HG03575 (cell line): Measurements from ENCODE around the gene SCUBE2.

Experiments used
- ATAC-seq: cut with Tn5 transposase; IDR thresholded peaks from one replicate; pipeline ENCODE4 v1.9.1; 2021; ENCODE audit not compliant: unreplicated experiment, insufficient number of reproducible peaks, low FRiP score; ENCODE audit errors: extremely low read depth

SCUBE2 gene

GRCh38 chr11:9057888-9058287, 33.5 kb downstream of the SCUBE2 start:
- no peak for ATAC-seq

DNA sequence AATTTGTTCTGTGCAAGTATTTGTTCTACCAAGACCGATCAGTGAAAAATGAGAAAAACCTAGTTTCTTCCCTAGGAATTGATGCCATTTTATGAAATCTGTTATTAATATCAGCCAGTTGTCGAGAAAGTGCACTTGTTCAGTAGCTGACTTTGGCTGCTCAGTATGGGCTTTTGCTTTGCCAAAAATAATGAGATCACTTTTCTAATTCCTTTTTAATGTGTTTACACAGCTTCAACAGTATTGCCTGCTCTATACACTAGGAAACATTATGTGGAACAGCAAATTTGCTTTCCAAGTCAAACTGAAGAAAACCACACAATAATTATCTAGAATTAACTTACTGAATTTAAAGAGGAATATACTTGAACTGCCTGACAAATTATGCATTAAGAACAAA, 34.4 kb downstream of the SCUBE2 start:
- no peak for ATAC-seq

DNA sequence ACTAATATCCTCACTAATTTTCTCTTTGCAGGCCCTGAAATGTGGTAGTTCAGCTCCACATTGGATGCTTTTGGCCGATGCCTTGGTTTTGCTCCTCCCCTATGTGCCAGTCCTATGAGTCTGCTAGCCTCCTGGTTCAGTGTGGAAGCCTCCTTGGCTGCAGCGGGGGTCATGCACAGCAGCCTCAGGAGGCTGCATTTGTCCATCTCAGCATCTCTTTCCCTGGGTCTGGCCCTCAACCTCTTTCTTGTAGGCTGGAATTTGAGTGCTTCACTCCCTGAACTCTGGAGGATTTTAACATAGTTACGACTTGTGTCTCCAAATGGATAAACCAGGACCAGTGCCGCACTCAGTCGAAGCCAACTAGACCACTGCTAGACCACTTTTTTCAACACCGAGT, 34.9 kb downstream of the SCUBE2 start:
- ATAC-seq = no peak

DNA sequence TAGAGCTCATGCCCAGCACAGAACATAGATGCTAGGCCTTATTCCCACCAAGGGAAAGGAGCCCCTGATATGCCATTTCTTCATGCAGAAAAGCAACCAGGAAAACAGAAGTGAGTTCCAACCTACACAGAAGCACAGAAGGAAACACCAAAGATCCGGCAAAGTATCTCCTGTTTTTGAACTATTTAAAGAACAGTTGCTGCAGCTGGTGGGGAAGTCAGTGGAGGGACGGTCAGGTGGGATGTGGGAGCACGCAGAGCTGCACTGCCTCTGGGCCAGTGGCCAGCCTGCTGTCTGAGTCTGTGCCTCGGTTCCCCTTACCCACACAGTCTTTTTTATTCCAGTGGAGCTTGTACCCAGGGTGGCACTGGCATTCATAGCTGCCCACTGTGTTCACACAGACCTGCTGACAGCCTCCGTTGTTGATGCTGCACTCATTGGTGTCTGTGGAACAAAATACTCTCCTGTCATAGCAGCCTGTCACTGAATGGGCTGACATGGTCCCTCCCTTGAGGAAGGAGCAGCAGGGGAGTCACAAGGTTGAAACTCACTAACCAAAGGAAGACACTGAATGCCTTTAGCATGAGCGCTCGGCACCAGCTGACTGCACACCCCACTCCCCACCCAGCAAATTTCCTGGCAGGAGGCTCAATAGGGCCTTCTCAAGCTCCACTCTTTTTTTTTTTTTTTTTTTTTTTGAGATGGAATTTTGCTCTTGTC, 37.9 kb downstream of the SCUBE2 start:
- no peak for ATAC-seq

DNA sequence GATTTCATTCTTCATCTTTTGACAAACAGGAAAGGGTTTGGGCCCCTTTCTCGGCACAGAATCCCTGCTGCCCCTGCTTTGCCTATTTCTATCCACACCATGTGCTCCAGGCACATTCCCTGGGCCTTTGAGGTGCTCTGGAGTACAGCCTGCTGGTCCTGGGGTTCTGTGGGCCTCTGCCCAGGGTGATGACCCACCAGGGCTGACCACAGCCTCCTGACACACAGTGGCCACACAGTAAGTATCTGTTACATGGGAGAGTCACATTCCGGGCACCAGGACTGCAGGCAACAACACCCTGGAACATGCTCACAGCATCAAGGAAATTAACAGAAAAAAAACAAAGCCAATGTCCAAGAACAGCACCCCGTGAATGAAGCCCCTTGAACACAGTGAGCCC, 39.1 kb downstream of the SCUBE2 start:
- ATAC-seq = no peak

DNA sequence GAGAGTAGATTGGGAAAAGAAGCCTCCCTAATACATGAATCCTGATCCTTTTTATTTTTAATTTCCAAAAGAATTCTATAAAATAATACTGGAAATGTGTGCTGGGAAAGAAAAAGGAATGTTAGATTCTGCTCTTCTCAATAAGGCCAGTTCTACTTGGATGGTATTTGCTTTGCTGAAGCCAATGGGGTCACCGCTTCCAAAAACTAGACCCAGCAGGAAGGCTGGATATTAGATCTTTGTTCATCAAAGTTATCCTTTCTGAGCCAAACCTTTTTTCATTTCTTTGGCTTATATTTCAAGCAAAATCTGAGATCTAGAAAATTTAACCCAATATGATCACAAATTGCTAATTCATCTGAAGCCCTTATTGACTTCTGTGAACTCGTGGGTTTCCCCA, 41.4 kb downstream of the SCUBE2 start:
- ATAC-seq = no peak

DNA sequence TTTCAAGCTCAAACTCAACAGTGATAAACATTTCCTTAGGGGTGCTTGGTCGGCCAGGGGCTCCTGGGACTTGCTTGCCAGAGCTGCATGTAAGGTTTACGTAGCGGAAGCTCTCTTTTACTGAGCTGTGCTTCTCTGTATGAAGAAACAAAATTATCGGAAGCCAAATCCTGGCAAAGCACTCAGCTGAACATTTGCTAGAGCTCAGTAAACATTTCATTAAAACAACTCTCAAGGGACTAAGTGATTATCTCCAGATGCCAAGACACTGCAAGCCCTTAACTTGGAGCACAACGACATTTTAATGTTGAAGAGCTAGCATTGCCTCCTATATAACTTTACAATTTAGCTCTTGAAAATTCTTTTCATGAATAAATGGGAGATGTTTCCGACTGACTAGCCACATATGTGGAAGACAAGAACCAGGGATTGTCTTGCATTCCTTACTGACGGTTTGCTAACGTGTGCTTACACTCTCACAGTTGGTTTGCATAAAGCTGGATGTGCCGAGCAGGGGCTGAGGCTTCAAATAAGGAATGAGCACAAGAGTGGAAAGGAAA, 43.4 kb downstream of the SCUBE2 start:
- no peak for ATAC-seq

- no peak for ATAC-seq
Observed at GRCh38 chr11:9046481-9046880, 44.9 kb downstream of the SCUBE2 start.

GRCh38 chr11:9042488-9042887, 48.9 kb downstream of the SCUBE2 start:
- no peak for ATAC-seq

GRCh38 chr11:9041747-9042146, 49.7 kb downstream of the SCUBE2 start:
- no peak for ATAC-seq

GRCh38 chr11:9040410-9040809, 51.0 kb downstream of the SCUBE2 start:
- ATAC-seq = no peak

GRCh38 chr11:9039863-9040262, 51.5 kb downstream of the SCUBE2 start:
- no peak for ATAC-seq

GRCh38 chr11:9039198-9039597, 52.2 kb downstream of the SCUBE2 start:
- ATAC-seq = no peak

GRCh38 chr11:9038541-9038940, 52.9 kb downstream of the SCUBE2 start:
- ATAC-seq = no peak

DNA sequence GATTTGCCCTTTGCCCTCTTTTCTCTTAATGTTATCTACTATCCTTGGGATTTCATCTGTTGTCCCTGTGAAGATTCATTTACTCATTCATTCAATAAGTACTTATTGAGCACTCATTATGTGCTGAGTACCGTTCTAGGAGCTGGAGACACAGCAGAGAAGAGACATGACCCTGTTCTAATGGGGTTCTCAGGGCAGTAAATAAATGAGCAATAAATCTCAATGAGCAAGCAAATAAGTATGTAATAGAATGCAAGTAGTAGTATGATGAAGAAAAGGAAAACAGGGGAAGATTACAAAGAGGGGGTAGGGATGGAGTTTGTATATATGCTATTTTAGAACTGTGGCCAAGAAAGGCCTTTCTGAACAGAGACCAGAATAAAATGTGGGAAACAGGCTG, 53.4 kb downstream of the SCUBE2 start:
- ATAC-seq = no peak

DNA sequence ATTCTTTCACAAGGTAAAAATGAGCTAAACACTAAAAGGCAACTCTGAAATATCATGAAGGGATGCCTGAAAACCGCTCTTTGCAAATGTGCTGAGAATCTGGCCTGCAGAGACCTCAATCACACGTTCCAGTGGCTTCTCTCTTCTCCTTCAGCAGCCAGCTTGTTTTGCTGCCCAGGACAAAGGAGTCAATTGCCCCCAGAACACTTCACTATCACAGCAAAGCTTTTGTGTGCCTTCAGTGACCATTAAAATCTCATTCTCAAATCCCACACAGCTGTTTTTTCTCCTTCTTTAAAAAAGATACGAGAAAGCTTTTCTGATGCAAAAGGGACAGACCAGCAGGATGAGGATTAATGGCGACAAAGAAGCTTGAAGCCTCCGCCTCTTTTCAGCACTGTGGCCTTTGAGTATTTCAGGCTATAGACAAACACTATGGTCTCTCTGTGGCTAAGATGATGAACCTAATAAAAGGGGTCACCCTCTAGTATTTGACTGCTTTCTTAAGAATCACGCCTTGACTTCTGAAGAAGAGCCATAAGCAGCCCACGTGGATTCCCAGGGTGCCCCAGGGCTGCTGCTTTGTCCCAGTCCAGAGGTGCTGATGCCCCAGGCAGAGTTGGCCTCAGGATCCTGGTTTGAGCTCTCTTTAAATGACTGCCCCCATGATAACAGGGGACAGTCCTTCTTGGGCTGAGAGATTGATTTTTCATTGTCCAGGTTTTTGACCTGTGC, 54.2 kb downstream of the SCUBE2 start:
- no peak for ATAC-seq

GRCh38 chr11:9030601-9031000, 60.8 kb downstream of the SCUBE2 start:
- ATAC-seq = no peak

DNA sequence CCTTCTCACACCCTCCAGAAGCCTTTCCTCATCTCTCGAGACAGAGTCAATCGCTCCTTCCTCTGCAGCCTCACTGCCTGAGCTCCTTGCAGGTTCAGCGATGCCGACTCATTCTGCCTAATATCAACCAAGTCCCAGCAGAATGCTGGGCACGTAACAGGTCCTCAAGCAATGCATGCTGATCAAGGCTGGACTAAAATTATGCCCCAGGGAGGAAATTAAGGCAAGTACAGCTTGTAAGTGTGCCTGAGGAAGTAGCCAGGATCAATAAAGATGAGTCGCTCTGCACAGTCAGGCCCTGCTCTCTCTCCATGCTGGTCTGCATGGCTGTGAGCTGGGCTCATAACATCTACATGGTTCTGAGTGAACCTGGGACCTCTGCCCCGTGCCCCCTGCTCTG, 62.0 kb downstream of the SCUBE2 start:
- no peak for ATAC-seq

- ATAC-seq = no peak
Observed at GRCh38 chr11:9028581-9028980, 62.8 kb downstream of the SCUBE2 start.

DNA sequence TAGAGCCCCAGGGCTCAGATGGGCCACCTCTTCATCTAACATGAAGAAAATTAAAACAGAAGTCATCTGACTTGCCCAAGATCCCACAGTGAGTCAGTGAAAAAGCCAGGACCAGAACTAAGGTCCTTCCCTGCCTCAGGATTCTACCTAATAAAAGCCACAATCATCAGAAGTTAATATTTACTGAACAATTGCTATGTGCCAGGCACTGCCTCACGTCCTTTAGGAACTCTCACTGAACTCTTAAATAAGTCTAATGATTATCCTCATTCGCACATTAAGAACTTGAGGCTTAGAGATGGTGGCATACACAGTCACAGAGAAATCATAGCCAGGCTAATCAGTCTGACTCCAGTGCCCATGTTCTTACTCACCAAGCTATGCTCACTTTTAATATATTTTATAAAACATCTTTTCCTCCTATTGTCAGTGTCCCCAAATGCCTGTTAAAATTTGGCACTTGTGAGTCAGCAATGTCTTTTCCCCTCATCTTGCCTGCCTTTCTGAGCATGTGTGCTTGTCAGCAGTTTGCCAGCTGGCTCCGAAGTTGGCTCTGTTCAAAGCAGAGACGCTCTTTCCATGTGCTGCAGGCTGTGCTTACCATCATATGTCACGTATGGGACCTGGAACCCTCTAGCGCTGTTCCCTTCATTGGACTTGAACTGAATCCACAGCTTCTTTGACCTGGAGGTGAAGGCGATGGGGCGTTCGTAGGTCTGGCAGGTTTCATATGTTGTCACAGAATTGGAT, 66.1 kb downstream of the SCUBE2 start:
- no peak for ATAC-seq
